Smooth muscle cell of the brain vasculature (primary cell): Measurements from ENCODE around the gene MAPK8IP2.

Experiments used
- DNase-seq: peaks from one replicate; pipeline ENCODE4 v3.0.0-alpha.2; 2012; ENCODE audit warnings: low read depth, low spot score

The MAPK8IP2 gene

GRCh38 chr22:50575426-50575941, 25.1 kb upstream of the MAPK8IP2 start:
- DNase-seq: no peak

GRCh38 chr22:50576070-50576469, 24.5 kb upstream of the MAPK8IP2 start:
- DNase-seq: no peak

GRCh38 chr22:50576806-50577696, 23.5 kb upstream of the MAPK8IP2 start:
- DNase-seq: no peak

- no peak for DNase-seq
These were observed 23.0 kb upstream of the MAPK8IP2 start for GRCh38 chr22:50577697-50577986.

GRCh38 chr22:50577987-50578775, 22.4 kb upstream of the MAPK8IP2 start, which contains the start of gene CPT1B:
CPT1B (minus strand) TSS chr22:50578427; CDS start chr22:50577915, 512 bp downstream.
- no peak for DNase-seq

- no peak for DNase-seq
These were observed 21.8 kb upstream of the MAPK8IP2 start for GRCh38 chr22:50578776-50579310.

GRCh38 chr22:50579752-50580151, 20.8 kb upstream of the MAPK8IP2 start:
- DNase-seq: no peak

- no peak for DNase-seq
These were observed 19.3 kb upstream of the MAPK8IP2 start for GRCh38 chr22:50581031-50581949.

GRCh38 chr22:50581950-50582492, 18.6 kb upstream of the MAPK8IP2 start:
- no peak for DNase-seq

GRCh38 chr22:50582493-50583293, 17.9 kb upstream of the MAPK8IP2 start, which contains the start of gene CHKB:
CHKB (minus strand) TSS chr22:50582849; CDS start chr22:50582781, 68 bp downstream.
- peak; percentile 93 for DNase-seq

- no peak for DNase-seq
These were observed 17.2 kb upstream of the MAPK8IP2 start for GRCh38 chr22:50583294-50583861.

- no peak for DNase-seq
These were observed 16.2 kb upstream of the MAPK8IP2 start for GRCh38 chr22:50584106-50585096.

GRCh38 chr22:50585238-50585637, 15.4 kb upstream of the MAPK8IP2 start:
- DNase-seq: no peak

- DNase-seq: no peak
These were observed 14.8 kb upstream of the MAPK8IP2 start for GRCh38 chr22:50585781-50586180.

- DNase-seq: no peak
These were observed 14.2 kb upstream of the MAPK8IP2 start for GRCh38 chr22:50586416-50586815.

- no peak for DNase-seq
These were observed 13.2 kb upstream of the MAPK8IP2 start for GRCh38 chr22:50587407-50587806.

- no peak for DNase-seq
These were observed 5.4 kb upstream of the MAPK8IP2 start for GRCh38 chr22:50595189-50595588.

- DNase-seq: no peak
These were observed 3.5 kb upstream of the MAPK8IP2 start for GRCh38 chr22:50597097-50597496.
